GM19452 (cell line): ENCODE measurements around the gene LMBR1.
"Not testable (repeated sequence)": the region's sequence is repeated elsewhere in the genome, so short reads cannot be mapped to it uniquely, and the experiment has no call there.

Source experiments
- ATAC-seq: cut with Tn5 transposase; IDR thresholded peaks from one replicate; pipeline ENCODE4 v1.9.1; 2021; ENCODE audit not compliant: unreplicated experiment

Gene LMBR1

DNA sequence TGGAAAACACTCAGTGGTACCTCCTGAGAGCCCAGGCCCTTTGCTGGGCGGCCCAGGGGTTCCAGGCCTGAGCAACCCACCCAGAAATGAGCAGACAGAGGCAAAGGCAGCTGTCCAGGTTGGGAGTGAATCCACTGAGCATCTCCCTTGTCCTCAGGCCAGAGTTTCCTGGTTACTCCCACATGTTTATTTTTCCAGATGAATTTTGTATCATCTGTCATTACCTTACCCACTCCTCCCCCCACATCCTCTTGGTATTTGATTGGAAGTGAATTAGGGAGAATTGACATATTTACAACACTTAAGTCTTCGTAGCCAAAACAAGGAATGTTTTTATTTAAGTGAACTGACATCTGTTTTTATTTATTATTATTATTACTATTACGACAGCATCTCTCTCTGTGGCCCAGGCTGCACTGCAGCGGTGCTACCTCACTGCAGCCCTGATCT lies 13.2 kb upstream of the LMBR1 start:
- ATAC-seq, result no peak

DNA sequence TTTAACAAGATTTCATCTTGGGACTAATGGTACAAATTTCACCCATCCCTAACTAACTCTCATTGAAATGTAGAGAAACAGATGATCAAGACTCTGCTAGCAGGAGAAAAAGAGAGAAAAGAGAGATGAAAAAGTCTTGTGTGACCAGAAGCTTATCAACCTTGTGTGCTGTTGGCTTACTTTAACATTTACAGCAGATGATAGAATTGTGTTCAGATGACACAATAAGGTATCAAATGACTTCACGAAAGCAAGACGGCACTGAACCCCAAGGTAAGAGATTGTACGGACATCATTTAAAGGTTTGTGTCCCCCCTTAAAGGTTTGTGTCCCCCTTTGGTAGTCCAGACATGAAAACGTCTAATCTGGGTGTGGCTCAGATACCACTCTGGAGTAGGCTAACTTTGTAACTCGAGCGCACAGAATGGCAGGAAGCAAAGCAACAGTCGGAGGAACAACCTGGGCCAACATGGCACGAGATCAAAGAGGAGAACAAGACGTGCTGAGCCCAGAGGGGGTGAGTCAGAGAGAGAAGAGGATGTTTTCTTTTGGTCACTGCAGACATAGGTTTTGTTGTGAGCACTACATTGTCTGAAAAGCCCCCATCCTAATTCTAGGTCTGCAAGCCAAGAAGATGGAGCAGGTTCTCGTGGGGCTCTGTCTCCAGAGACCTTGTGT lies 10.4 kb upstream of the LMBR1 start:
- ATAC-seq, result no peak

DNA sequence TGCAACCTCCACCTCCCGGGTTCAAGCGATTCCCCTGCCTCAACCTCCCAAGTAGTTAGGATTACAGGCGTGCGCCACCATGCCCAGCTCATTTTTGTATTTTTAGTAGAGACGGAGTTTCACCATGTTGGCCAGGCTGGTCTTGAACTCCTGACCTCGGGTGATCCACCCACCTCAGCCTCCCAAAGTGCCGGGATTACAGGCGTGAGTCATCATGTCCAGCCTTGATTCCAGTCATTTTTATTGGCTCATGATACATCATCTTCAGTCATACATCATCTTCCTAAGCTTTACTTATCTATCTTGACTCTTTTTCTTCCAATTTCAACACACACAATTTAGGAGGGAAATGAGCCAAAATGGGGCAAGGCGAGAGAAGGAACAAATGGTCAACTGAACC lies 7.1 kb upstream of the LMBR1 start:
- ATAC-seq, result not testable (repeated sequence)

GRCh38 chr7:156898938-156899337 lies 6.0 kb upstream of the LMBR1 start:
- ATAC-seq, result no peak

DNA sequence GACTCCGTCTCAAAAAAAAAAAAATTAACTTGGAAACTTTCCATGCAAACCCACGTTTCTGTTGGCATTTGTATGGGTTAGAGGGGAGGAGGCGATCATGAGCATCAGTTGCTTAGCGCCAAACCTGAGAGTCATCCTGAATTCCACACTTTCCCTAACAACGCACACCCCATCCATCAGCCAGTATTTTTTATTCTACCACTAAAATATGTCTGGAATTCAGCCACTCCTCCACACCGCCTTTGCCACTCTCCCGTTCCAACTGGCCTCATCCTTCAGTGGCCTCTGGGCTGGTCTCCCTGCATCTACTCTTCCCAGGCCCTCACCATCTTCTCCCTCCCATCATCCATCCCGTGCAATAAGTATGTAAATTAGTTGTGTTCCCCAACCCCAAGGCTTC lies 4.7 kb upstream of the LMBR1 start:
- no peak for ATAC-seq

DNA sequence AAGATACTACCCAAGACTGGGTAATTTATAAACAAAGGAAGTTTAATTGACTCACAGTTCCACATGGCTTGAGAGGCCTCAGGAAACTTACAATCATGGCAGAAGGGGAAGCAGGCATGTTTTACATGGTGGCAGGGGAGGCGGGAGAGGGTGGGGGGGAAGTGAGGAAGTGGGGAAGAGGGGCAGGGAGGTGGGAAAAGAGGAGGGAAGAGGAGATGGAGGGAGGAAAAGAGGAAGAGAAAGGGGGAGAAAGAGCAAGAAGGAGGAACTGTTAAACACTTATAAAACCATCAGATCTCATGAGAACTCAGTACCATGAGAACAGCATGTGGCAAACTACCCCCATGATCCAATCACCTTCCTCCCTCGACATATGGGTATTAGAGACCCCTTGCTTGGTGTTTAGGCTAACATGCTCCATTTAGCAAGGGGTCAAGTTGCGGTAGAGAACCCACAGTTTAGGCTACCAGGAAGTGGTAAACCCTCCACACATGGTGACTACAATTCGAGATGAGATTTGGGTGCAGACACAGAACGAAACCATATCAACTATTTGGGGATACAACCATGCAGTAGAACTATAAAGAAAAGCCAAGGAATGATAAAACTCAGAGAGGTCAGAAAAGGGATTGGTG lies 3.5 kb upstream of the LMBR1 start:
- ATAC-seq, result no peak

DNA sequence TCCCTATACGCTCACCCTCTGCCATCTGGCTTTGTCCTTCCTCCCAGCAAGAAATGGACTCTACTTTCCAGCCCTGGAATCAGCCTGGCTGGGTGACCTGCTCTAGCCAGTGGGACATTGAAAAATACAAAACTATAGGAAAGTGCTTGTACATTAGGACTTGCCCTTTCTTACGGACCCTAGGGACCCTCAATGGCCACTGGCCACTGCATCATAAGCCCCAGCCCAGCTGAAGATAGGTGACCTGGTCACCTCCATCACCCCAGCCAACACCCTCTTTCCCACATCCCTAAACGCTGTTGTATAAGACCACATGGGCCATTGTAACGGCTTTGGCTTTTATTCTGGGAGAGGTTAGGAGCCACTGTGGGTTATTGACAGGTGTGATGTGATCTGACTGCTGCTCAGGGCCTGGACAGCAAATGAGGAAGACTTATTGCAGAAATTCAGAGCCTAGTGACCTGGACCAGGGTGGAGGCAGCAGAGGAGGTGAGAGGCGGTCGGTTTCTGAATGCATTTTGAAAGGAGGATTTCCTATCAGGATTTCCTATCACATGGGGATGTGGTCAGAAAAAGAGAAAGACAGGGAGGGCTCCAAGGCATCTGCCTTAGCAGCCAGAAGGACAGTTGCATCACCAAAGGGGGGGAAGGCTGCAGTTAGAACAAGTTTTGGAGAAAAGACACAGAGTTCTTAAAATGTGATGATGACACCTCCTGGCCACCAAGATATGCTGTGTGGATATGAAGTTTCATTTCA lies 2.2 kb upstream of the LMBR1 start:
- ATAC-seq, result no peak

GRCh38 chr7:156892081-156892800 lies 742 bp downstream of the LMBR1 start:
- peak; percentile 24 for ATAC-seq

DNA sequence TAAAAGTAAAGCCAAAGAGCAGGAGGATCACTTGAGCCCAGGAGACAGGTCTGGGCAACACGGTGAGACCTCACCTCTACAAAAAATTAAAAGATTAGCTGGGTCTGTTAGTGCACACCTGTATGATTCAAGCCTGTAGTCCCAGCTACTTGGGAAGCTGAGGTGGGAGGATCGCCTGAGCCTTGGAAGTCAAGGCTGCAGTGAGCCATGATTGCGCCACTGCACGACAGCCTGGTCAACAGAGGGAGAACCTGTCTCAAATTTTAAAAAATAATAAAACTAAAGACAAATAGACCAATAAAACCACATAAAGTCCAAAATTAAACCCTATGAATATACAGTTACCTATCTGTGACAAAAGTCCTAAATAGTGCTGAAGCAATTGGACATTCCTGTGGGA lies 3.2 kb downstream of the LMBR1 start:
- ATAC-seq, result no peak

GRCh38 chr7:156889089-156889488 lies 3.9 kb downstream of the LMBR1 start:
- ATAC-seq, result no peak

GRCh38 chr7:156886020-156886795 lies 6.8 kb downstream of the LMBR1 start:
- no peak for ATAC-seq

- ATAC-seq, result no peak
Observed at GRCh38 chr7:156881679-156882078, 11.3 kb downstream of the LMBR1 start.

GRCh38 chr7:156875766-156876165 lies 17.2 kb downstream of the LMBR1 start:
- no peak for ATAC-seq

DNA sequence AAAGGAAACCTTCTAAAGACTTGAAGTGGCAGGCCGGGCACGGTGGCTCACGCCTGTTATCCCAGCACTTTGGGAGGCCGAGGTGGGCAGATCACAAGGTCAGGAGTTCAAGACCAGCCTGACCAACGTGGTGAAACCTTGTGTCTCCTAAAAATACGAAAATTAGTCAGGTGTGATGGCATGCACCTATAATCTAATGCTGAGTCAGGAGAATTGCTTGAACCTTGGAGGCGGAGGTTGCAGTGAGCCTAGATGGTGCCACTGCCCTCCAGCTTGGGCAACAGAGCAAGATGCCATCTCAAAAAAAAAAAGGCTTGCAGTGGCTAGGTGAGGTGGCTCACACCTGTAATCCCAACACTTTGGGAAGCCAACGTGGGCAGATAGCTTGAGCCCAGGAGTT lies 24.6 kb downstream of the LMBR1 start:
- ATAC-seq, result not testable (repeated sequence)

DNA sequence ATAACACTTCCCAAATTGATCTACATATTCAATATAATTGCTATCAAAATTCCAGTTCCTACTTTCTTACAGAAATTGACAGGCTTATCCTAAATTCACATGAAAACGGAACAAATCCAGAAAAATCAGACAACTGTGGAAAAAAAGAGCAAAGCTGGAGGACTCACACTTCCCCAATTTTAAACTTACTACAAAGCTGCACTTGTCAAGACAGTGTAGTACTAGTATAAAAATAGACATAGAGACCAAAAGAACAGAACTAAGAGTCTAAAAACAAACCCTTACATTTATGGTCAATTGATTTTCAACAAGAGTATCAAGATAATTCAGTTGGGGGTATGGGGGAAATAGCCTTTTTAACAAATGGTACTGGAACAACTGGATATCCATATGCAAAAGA lies 27.5 kb downstream of the LMBR1 start:
- no peak for ATAC-seq

DNA sequence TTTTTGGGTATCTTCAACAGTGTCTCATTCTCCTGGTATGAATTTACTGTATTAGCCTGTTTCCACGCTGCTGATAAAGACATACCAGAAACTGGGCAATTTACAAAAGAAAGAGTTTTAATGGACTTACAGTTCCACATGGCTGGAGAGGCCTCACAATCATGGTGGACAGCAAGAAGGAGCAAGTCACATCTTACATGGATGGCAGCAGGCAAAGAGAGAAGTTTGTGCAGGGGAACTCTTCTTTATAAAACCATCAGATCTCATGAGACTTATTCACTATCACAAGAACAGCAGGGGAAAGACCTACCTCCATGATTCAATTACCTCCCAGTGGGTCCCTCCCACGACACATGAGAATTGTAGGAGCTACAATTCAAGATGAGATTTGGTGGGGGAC lies 31.0 kb downstream of the LMBR1 start:
- not testable (repeated sequence) for ATAC-seq

- ATAC-seq, result no peak
Observed at GRCh38 chr7:156861212-156861611, 31.8 kb downstream of the LMBR1 start.

DNA sequence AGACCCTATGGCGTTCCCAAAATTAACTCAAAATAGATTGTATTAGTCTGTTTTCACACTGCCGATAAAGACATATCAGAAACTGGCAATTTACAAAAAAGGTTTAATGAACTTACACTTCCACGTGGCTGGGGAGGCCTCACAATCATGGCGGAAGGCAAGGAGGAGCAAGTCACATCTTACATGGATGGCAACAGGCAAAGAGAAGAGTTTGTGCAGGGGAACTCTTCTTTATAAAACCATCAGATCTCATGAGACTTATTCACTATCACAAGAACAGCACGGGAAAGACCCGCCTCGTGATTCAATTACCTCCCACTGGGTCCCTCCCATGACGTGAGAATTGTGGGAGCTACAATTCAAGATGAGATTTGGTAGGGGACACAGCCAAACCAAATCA lies 32.9 kb downstream of the LMBR1 start:
- ATAC-seq, result not testable (repeated sequence)

DNA sequence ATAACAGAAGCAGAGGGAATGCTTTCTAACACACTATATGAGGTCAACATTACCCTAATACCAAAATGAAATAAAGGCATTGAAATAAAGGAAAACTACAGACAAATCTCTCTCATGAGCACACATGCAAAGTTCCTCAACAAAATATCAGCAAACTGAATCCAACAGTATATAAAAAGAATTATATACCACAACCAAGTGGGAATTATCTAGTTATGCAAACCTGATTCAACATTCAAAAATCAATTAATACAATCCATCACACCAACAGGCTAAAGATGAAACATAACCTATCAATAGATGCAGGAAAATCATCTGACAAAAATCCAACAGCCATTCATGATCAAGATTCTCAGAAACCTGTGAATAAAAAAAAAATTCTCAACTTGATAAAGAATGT lies 34.5 kb downstream of the LMBR1 start:
- ATAC-seq, result no peak

- ATAC-seq, result no peak
Observed at GRCh38 chr7:156857757-156858156, 35.2 kb downstream of the LMBR1 start.

- no peak for ATAC-seq
Observed at GRCh38 chr7:156854654-156855053, 38.3 kb downstream of the LMBR1 start.
